WTC11 (cell line): Measurements from ENCODE around the gene LRRC14B. TPM values are rescaled to one million over a fixed set of nuclear protein-coding genes. Genes with fewer than 3 reads are reported as not detected.
"Not testable (repeated sequence)": the region's sequence is repeated elsewhere in the genome, so short reads cannot be mapped to it uniquely, and the experiment has no call there.

Source experiments
- ATAC-seq: fragments of 200-7000 bp; cut with Tn5 transposase; 2 replicates; pipeline ENCODE4 v1.10.0; 2021; ENCODE audit warnings: mild to moderate bottlenecking, moderate library complexity
- CTCF ChIA-PET: fragments of 300-600 bp; sonication (Branson Sonifier 250); formaldehyde crosslinking; loops from one replicate; lab custom pipeline; 2021; ENCODE audit warnings: antibody characterized with exemption; lab: Charles Lee
- POLR2A ChIA-PET: fragments of 350-600 bp; sonication (Branson Sonifier 250); formaldehyde crosslinking; loops from one replicate; lab custom pipeline; 2021; ENCODE audit warnings: antibody characterized with exemption; lab: Charles Lee
- DNase-seq: peaks from one replicate; pipeline ENCODE4 v3.0.0; 2021; ENCODE audit warnings: low spot score
- H3K27ac Mint-ChIP-seq: 2 replicates; pipeline ENCODE4 v1.8.0; 2021; ENCODE audit warnings: mixed read lengths
- H3K27me3 Mint-ChIP-seq: 2 replicates; pipeline ENCODE4 v1.8.0; 2021; ENCODE audit warnings: low read depth, mild to moderate bottlenecking, moderate library complexity, mixed read lengths
- H3K36me3 Mint-ChIP-seq: 2 replicates; pipeline ENCODE4 v1.8.0; 2021; ENCODE audit warnings: mixed read lengths
- H3K4me1 Mint-ChIP-seq: 2 replicates; pipeline ENCODE4 v1.8.0; 2022; ENCODE audit warnings: mixed read lengths
- H3K4me3 Mint-ChIP-seq: 2 replicates; pipeline ENCODE4 v1.8.0; 2021; ENCODE audit warnings: mild to moderate bottlenecking, moderate library complexity, mixed read lengths
- H3K9me3 Mint-ChIP-seq: 2 replicates; pipeline ENCODE4 v1.8.0; 2021; ENCODE audit warnings: mixed read lengths
- ESRRA ChIP-seq: sonication (generic); formaldehyde crosslinking; IDR thresholded peaks from 2 replicates; pipeline ENCODE4 v1.8.1; 2022; ENCODE audit warnings: mild to moderate bottlenecking, missing genetic modification reagents, borderline replicate concordance
- NFE2L1 ChIP-seq: sonication (generic); formaldehyde crosslinking; IDR thresholded peaks from 2 replicates; pipeline ENCODE4 v1.8.1; 2023; ENCODE audit warnings: missing genetic modification reagents
- NR2C2 ChIP-seq: sonication (generic); formaldehyde crosslinking; IDR thresholded peaks from 2 replicates; pipeline ENCODE4 v1.8.0; 2022; ENCODE audit warnings: mild to moderate bottlenecking, missing genetic modification reagents
- SOX15 ChIP-seq: fragments of 250-450 bp; sonication (Bioruptor Pico); IDR thresholded peaks from 2 replicates; pipeline ENCODE4 v1.9.0; 2021; ENCODE audit warnings: mild to moderate bottlenecking
- ZNF138 ChIP-seq: sonication (generic); formaldehyde crosslinking; conservative IDR thresholded peaks from 2 replicates; pipeline ENCODE4 v1.8.1; 2022; ENCODE audit warnings: mild to moderate bottlenecking, moderate library complexity, missing genetic modification reagents
- ZNF232 ChIP-seq: sonication (generic); formaldehyde crosslinking; IDR thresholded peaks from 2 replicates; pipeline ENCODE4 v1.8.0; 2022; ENCODE audit warnings: mild to moderate bottlenecking, missing genetic modification reagents
- ZNF671 ChIP-seq: fragments of 250-450 bp; sonication (Bioruptor Pico); IDR thresholded peaks from 2 replicates; pipeline ENCODE4 v1.8.0; 2021; ENCODE audit warnings: mild to moderate bottlenecking
- total RNA-seq: library from RNA; stranded (reverse); gene quantifications from 3 replicates; pipeline ENCODE4 v1.2.3, GENCODE V29; 2021
- TF ChIP-seq, protein P1 (sequence below): sonication (generic); formaldehyde crosslinking; IDR thresholded peaks from 2 replicates; pipeline ENCODE4 v1.8.1; 2023; ENCODE audit warnings: mild to moderate bottlenecking, missing genetic modification reagents, borderline replicate concordance
- TF ChIP-seq, protein P2 (sequence below): sonication (generic); formaldehyde crosslinking; IDR thresholded peaks from 2 replicates; pipeline ENCODE4 v1.8.0; 2023; ENCODE audit warnings: missing genetic modification reagents
- TF ChIP-seq, protein P3 (sequence below): fragments of 250-450 bp; sonication (Bioruptor Pico); IDR thresholded peaks from 2 replicates; pipeline ENCODE4 v1.9.0; 2021; ENCODE audit warnings: mild to moderate bottlenecking, borderline replicate concordance
- TF ChIP-seq, protein P4 (sequence below): fragments of 250-450 bp; sonication (Bioruptor Pico); IDR thresholded peaks from 2 replicates; pipeline ENCODE4 v2.1.2; 2022; ENCODE audit warnings: mild to moderate bottlenecking, moderate library complexity

Gene LRRC14B
- total RNA-seq, 1 experiment from 2014 or later = not detected

DNA sequence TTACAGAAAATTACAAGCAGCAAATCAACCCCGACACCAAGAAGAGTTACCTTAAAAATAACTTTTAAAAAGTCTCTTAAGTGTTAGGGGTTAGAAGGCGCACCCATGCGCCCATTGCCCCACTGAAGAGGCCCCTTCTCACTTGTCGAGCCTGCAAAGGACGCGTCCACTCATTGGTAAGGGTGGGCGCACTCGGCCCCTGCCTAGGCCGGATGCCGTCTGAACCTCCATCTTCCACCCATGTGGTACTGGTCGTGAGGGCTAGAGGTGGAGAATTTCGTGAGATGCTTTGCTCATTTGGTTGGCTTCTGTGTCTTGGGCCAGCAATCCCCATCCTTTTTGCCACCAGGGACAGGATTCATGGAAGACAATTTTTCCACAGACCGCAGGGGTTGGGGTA, 27.5 kb upstream of the LRRC14B start (continued):
- TF ChIP-seq, protein P1, sequence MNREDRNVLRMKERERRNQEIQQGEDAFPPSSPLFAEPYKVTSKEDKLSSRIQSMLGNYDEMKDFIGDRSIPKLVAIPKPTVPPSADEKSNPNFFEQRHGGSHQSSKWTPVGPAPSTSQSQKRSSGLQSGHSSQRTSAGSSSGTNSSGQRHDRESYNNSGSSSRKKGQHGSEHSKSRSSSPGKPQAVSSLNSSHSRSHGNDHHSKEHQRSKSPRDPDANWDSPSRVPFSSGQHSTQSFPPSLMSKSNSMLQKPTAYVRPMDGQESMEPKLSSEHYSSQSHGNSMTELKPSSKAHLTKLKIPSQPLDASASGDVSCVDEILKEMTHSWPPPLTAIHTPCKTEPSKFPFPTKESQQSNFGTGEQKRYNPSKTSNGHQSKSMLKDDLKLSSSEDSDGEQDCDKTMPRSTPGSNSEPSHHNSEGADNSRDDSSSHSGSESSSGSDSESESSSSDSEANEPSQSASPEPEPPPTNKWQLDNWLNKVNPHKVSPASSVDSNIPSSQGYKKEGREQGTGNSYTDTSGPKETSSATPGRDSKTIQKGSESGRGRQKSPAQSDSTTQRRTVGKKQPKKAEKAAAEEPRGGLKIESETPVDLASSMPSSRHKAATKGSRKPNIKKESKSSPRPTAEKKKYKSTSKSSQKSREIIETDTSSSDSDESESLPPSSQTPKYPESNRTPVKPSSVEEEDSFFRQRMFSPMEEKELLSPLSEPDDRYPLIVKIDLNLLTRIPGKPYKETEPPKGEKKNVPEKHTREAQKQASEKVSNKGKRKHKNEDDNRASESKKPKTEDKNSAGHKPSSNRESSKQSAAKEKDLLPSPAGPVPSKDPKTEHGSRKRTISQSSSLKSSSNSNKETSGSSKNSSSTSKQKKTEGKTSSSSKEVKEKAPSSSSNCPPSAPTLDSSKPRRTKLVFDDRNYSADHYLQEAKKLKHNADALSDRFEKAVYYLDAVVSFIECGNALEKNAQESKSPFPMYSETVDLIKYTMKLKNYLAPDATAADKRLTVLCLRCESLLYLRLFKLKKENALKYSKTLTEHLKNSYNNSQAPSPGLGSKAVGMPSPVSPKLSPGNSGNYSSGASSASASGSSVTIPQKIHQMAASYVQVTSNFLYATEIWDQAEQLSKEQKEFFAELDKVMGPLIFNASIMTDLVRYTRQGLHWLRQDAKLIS (CRISPR knock-in tag) = no peak

DNA sequence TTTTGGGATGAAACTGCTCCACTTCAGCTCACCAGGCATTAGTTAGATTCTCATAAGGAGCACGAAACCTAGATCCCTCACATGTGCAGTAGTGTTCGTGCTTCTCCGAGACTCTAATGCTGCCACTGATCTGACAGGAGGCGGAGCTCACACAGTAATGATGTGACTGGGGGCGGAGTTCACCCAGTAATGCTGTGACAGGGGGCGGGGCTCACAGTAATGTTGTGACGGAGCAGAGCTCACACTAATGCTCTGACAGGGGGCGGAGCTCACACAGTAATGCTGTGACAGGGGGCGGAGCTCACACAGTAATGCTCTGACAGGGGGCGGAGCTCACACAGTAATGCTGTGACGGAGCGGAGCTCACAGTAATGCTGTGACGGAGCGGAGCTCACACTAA, 27.1 kb upstream of the LRRC14B start:
- POLR2A ChIA-PET = no interaction called here
- Mint-ChIP-seq H3K27ac (no peak overlapping the region), H3K27me3 (no peaks in the 10 kb centered on the region), H3K36me3 (peaks cover 37% of the 10 kb centered on the region), H3K4me3 (no peak overlapping the region), H3K4me1 (peaks cover 6% of the 10 kb centered on the region), H3K9me3 (peaks cover 12% of the 10 kb centered on the region)
- TF ChIP-seq ZNF232 (CRISPR knock-in tag) (no peak), ESRRA (CRISPR knock-in tag) (no peak), SOX15 (no peak), NFE2L1 (no peak), ZNF671 (CRISPR knock-in tag) (no peak), ZNF138 (CRISPR knock-in tag) (no peak), NR2C2 (no peak)
- TF ChIP-seq, protein P1 (CRISPR knock-in tag) = no peak
- TF ChIP-seq, protein P2, sequence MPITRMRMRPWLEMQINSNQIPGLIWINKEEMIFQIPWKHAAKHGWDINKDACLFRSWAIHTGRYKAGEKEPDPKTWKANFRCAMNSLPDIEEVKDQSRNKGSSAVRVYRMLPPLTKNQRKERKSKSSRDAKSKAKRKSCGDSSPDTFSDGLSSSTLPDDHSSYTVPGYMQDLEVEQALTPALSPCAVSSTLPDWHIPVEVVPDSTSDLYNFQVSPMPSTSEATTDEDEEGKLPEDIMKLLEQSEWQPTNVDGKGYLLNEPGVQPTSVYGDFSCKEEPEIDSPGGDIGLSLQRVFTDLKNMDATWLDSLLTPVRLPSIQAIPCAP = no peak
- TF ChIP-seq, protein P3, sequence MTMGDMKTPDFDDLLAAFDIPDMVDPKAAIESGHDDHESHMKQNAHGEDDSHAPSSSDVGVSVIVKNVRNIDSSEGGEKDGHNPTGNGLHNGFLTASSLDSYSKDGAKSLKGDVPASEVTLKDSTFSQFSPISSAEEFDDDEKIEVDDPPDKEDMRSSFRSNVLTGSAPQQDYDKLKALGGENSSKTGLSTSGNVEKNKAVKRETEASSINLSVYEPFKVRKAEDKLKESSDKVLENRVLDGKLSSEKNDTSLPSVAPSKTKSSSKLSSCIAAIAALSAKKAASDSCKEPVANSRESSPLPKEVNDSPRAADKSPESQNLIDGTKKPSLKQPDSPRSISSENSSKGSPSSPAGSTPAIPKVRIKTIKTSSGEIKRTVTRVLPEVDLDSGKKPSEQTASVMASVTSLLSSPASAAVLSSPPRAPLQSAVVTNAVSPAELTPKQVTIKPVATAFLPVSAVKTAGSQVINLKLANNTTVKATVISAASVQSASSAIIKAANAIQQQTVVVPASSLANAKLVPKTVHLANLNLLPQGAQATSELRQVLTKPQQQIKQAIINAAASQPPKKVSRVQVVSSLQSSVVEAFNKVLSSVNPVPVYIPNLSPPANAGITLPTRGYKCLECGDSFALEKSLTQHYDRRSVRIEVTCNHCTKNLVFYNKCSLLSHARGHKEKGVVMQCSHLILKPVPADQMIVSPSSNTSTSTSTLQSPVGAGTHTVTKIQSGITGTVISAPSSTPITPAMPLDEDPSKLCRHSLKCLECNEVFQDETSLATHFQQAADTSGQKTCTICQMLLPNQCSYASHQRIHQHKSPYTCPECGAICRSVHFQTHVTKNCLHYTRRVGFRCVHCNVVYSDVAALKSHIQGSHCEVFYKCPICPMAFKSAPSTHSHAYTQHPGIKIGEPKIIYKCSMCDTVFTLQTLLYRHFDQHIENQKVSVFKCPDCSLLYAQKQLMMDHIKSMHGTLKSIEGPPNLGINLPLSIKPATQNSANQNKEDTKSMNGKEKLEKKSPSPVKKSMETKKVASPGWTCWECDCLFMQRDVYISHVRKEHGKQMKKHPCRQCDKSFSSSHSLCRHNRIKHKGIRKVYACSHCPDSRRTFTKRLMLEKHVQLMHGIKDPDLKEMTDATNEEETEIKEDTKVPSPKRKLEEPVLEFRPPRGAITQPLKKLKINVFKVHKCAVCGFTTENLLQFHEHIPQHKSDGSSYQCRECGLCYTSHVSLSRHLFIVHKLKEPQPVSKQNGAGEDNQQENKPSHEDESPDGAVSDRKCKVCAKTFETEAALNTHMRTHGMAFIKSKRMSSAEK (CRISPR knock-in tag) = no peak
- TF ChIP-seq, protein P4, sequence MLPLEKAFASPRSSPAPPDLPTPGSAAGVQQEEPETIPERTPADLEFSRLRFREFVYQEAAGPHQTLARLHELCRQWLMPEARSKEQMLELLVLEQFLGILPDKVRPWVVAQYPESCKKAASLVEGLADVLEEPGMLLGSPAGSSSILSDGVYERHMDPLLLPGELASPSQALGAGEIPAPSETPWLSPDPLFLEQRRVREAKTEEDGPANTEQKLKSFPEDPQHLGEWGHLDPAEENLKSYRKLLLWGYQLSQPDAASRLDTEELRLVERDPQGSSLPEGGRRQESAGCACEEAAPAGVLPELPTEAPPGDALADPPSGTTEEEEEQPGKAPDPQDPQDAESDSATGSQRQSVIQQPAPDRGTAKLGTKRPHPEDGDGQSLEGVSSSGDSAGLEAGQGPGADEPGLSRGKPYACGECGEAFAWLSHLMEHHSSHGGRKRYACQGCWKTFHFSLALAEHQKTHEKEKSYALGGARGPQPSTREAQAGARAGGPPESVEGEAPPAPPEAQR (CRISPR knock-in tag) = no peak
- DNase-seq (peak; percentile 15), ATAC-seq (peak; percentile 31)
- CTCF ChIA-PET = no interaction called here

DNA sequence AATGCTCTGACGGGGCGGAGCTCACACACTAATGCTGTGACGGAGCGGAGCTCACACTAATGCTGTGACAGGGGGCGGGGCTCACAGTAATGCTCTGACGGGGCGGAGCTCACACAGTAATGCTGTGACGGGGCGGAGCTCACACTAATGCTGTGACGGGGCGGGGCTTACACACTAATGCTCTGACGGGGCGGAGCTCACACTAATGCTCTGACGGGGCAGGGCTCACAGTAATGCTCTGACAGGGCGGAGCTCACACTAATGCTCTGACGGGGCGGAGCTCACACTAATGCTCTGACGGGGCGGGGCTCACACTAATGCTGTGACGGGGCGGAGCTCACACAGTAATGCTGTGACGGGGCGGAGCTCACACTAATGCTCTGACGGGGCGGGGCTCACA, 26.5 kb upstream of the LRRC14B start:
- H3K27me3 Mint-ChIP-seq, ATAC-seq, CTCF ChIA-PET, H3K4me3 Mint-ChIP-seq, POLR2A ChIA-PET, H3K4me1 Mint-ChIP-seq, H3K27ac Mint-ChIP-seq: not testable (repeated sequence)
- peaks cover 34% of the 10 kb centered on the region for H3K36me3 Mint-ChIP-seq
- peaks cover 12% of the 10 kb centered on the region for H3K9me3 Mint-ChIP-seq
- peak; percentile 3 for DNase-seq
